Type B pancreatic cell (in vitro differentiated cells): ENCODE data around the gene CDC42BPA. TPM values are rescaled to one million over a fixed set of nuclear protein-coding genes. Genes with fewer than 3 reads are reported as not detected.
A peak's percentile ranks its signal among the peaks of the same experiment; 100 is the strongest.

ENCODE experiments used
- DNase-seq: peaks from one replicate; pipeline ENCODE4 v3.0.0; 2021; ENCODE audit warnings: mixed read lengths; ENCODE audit not compliant: unreplicated experiment; ENCODE audit errors: extremely low spot score
- H3K27ac Mint-ChIP-seq: 2 replicates; pipeline ENCODE4 v1.8.0; 2021; ENCODE audit warnings: mild to moderate bottlenecking, mixed read lengths
- H3K27me3 Mint-ChIP-seq: 2 replicates; pipeline ENCODE4 v1.8.0; 2021; ENCODE audit warnings: mixed read lengths
- H3K36me3 Mint-ChIP-seq: 2 replicates; pipeline ENCODE4 v1.8.0; 2021; ENCODE audit warnings: mixed read lengths
- H3K4me1 Mint-ChIP-seq: one replicate; pipeline ENCODE4 v1.8.0; 2021; ENCODE audit warnings: mixed read lengths; ENCODE audit not compliant: unreplicated experiment
- H3K4me3 Mint-ChIP-seq: 2 replicates; pipeline ENCODE4 v1.8.0; 2021; ENCODE audit warnings: mild to moderate bottlenecking, mixed read lengths
- H3K9me3 Mint-ChIP-seq: 2 replicates; pipeline ENCODE4 v1.8.0; 2021; ENCODE audit warnings: mixed read lengths
- CTCF ChIP-seq: fragments of 200-600 bp; sonication (generic); conservative IDR thresholded peaks from 2 replicates; pipeline ENCODE4 v1.5.0; 2021; ENCODE audit warnings: antibody characterized with exemption, mild to moderate bottlenecking
- total RNA-seq: library from RNA; stranded (reverse); gene quantifications from 2 replicates; pipeline ENCODE4 v1.2.1, GENCODE V29; 2021; ENCODE audit warnings: low replicate concordance

The CDC42BPA gene
- total RNA-seq, 1 donor from 2014 or later = 33.8 TPM

- peaks cover 5% of the 10 kb centered on the region for H3K4me1 Mint-ChIP-seq
- no peak for TF ChIP-seq CTCF
- no peak overlapping the region for H3K4me3 Mint-ChIP-seq
- DNase-seq = no peak
- no peaks in the 10 kb centered on the region for H3K36me3 Mint-ChIP-seq
- H3K27ac Mint-ChIP-seq = no peak overlapping the region
- no peaks in the 10 kb centered on the region for H3K27me3 Mint-ChIP-seq
- no peaks in the 10 kb centered on the region for H3K9me3 Mint-ChIP-seq
Measured at GRCh38 chr1:227300682-227301081, 17.6 kb downstream of the CDC42BPA start.

- H3K27ac Mint-ChIP-seq = peak overlapping the region; percentile 71
- no peak for DNase-seq
- peaks cover 5% of the 10 kb centered on the region for H3K4me1 Mint-ChIP-seq
- TF ChIP-seq CTCF = no peak
- H3K9me3 Mint-ChIP-seq = no peaks in the 10 kb centered on the region
- H3K36me3 Mint-ChIP-seq = no peaks in the 10 kb centered on the region
- no peaks in the 10 kb centered on the region for H3K27me3 Mint-ChIP-seq
- no peak overlapping the region for H3K4me3 Mint-ChIP-seq
Measured at GRCh38 chr1:227299688-227300087, 18.6 kb downstream of the CDC42BPA start.

GRCh38 chr1:227299241-227299627, 19.1 kb downstream of the CDC42BPA start:
- Mint-ChIP-seq H3K4me3 (no peak overlapping the region), H3K27me3 (no peaks in the 10 kb centered on the region), H3K27ac (peak overlapping the region; percentile 71), H3K9me3 (no peaks in the 10 kb centered on the region), H3K4me1 (peaks cover 5% of the 10 kb centered on the region), H3K36me3 (no peaks in the 10 kb centered on the region)
- TF ChIP-seq CTCF = no peak
- DNase-seq = no peak

- Mint-ChIP-seq H3K4me1 (peaks cover 5% of the 10 kb centered on the region), H3K27ac (peak overlapping the region; percentile 71)
Measured at GRCh38 chr1:227298512-227299240, 19.6 kb downstream of the CDC42BPA start.

GRCh38 chr1:227297073-227297793, 21.1 kb downstream of the CDC42BPA start:
- Mint-ChIP-seq H3K4me1 (peaks cover 5% of the 10 kb centered on the region), H3K27me3 (no peaks in the 10 kb centered on the region), H3K27ac (no peak overlapping the region), H3K9me3 (no peaks in the 10 kb centered on the region), H3K36me3 (peaks cover 4% of the 10 kb centered on the region), H3K4me3 (no peak overlapping the region)
- TF ChIP-seq CTCF = no peak
- no peak for DNase-seq

More at GRCh38 chr1:227298512-227299240, 19.6 kb downstream of the CDC42BPA start:
- Mint-ChIP-seq H3K27me3 (no peaks in the 10 kb centered on the region), H3K36me3 (no peaks in the 10 kb centered on the region), H3K9me3 (no peaks in the 10 kb centered on the region), H3K4me3 (no peak overlapping the region)
- no peak for DNase-seq
- TF ChIP-seq CTCF = no peak
